ENCODE data around the gene TEX261.
A peak's percentile ranks its signal among the peaks of the same experiment; 100 is the strongest.
"Not testable (repeated sequence)": the region's sequence is repeated elsewhere in the genome, so short reads cannot be mapped to it uniquely, and the experiment has no call there.

The TEX261 gene

DNA sequence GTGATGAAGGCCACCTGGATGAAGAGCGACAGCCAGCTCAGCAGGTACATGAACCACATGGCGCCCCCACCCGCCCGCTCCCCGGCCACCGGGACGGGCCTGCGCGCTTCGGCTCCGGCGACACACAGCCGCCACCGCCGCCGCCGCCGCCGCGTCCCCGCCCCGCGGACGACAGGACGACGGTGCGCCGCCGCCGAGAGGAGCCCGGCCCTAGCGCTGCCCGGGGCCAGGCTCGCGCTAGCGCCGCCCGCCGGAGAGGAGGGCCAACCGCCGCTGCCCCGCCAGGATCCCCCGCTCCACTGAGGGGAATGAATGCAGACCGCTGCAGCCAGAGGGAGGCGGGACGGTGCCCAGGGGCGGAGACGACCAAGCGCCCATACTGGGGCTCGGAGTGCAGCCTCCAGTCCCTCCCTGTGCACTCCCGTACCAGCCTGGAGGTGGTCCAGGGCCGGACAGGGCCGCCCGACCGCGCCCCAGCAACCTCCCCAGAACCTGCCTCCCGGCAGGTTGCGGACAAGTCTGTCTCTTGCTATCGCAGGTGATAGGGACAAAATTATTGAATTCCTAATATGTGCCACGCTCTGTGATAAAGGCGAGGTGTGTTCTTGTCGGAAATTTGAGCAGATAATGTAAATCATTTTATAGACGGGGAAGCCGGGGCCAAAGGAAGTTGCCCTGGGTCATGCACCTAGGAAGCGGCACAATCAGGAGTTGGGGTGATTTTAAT lies at the start of gene TEX261:
TEX261 (minus strand) TSS at position 175 of the 727 bp plus-strand sequence; CDS start at position 59, 116 bp downstream.
- H3K27me3 ChIP-seq (ENCODE audit: insufficient read depth, low read length): peaks cover 20% of the 10 kb centered on the region; the same call in 1 of the 2 replicates
- H3K36me3 ChIP-seq (ENCODE audit: insufficient read depth, low read depth, low read length): peaks cover 4% of the 10 kb centered on the region; the same call in 1 of the 2 replicates
- no peak within 1 kb of the TSS for H3K27ac ChIP-seq (ENCODE audit: low read length)
- H3K9ac ChIP-seq (ENCODE audit: low read depth, low read length): peak within 1 kb of the TSS; percentile 73
- H3K9me3 ChIP-seq (ENCODE audit: insufficient read depth, low read depth, low read length): no peaks in the 10 kb centered on the region
- peak within 1 kb of the TSS; percentile 81 for H3K4me3 ChIP-seq (ENCODE audit: low read length)
- peaks cover 6% of the 10 kb centered on the region; the same call in 1 of the 2 replicates for H3K4me1 ChIP-seq (ENCODE audit: insufficient read depth, low read length)

DNA sequence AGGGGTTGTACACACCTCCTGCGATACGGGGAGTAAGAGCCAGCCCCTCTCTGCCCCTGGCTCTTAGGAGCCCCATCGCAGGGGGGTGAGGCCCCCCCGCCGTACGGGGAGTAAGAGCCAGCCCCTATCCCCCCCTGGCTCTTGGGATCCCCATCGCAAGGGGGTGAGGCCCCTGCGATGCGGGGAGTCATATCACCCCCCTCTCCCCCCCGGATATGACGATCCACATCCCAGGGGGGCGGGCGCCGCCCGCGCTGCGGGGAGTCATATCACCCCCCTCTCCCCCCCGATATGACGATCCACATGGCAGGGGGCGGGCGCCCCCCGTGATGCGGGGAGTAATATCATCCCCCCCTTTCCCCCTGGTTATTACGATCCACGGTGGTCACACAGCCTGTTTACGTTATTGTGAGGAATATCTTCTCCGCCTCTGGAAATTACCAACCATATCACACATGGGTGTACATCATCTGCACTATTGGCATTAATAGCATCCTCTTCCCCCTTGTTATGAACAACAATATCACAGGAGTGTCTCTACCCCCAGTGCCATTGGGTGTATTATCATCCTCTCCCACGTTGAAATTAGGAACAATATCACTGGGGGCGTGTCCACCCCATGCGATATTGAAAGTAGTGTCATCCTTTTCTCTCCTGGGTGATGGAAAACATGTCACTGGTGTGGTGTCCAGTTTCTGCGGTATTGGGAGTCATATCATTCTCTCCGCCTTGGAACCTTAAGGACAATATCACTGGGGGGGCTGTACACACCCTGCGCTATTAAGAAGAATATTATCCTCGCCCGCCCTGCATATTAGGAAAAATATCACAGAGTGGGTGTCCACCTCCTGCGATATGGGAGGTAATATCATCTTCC lies 49.1 kb upstream of the TEX261 start:
- H3K9ac ChIP-seq (ENCODE audit: low read depth, low read length): no peak overlapping the region

DNA sequence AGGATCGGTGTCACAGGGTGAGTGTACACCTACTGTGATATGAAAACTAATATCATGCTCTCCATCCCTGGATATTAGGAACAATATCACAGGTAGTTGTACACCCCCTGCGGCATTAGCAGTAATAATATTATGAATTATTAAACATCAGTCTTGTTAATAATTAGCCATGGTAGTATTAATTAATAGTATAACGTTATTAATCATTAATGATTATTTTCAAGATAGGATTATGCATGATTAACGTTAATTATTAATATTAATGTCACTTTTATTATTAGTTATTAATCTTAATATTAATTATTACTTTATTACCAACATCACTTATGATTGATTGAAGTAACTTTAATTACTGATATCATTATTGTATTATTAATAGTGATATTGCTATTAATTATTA lies 47.6 kb upstream of the TEX261 start:
- no peaks in the 10 kb centered on the region for H3K9me3 ChIP-seq (ENCODE audit: insufficient read depth, low read depth, low read length)
- no peaks in the 10 kb centered on the region for H3K4me1 ChIP-seq (ENCODE audit: insufficient read depth, low read length)
- no peak overlapping the region for H3K27ac ChIP-seq (ENCODE audit: low read length)
- no peaks in the 10 kb centered on the region for H3K36me3 ChIP-seq (ENCODE audit: insufficient read depth, low read depth, low read length)
- no peaks in the 10 kb centered on the region; the same call in 1 of the 2 replicates for H3K27me3 ChIP-seq (ENCODE audit: insufficient read depth, low read length)
- no peak overlapping the region for H3K9ac ChIP-seq (ENCODE audit: low read depth, low read length)
- no peak overlapping the region for H3K4me3 ChIP-seq (ENCODE audit: low read length)

More for the DNA sequence above, 49.1 kb upstream of the TEX261 start:
- no peak overlapping the region for H3K27ac ChIP-seq (ENCODE audit: low read length)
- H3K4me1 ChIP-seq (ENCODE audit: insufficient read depth, low read length): no peaks in the 10 kb centered on the region
- H3K36me3 ChIP-seq (ENCODE audit: insufficient read depth, low read depth, low read length): no peaks in the 10 kb centered on the region
- H3K27me3 ChIP-seq (ENCODE audit: insufficient read depth, low read length): no peaks in the 10 kb centered on the region; the same call in 1 of the 2 replicates
- H3K9me3 ChIP-seq (ENCODE audit: insufficient read depth, low read depth, low read length): no peaks in the 10 kb centered on the region
- H3K4me3 ChIP-seq (ENCODE audit: low read length): no peak overlapping the region

DNA sequence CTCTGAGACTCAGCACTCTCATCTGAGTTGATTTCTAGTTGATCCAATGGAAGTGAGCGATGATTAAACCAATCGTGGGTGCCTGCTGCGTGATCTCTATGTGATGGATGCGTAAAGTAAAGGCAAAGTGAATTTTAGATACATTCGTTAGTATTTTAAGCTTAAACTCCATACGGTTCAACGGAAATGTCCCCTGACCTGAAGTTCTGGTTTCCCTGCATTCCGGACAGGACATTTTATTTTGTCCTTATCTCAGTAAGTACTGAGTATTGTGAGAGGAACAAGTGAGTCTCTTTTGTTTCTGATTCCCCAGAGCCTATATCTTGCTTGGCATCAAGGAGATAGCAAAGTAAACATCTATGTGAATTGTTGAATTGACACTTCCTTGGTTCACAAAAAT lies 41.6 kb upstream of the TEX261 start:
- H3K27ac ChIP-seq (ENCODE audit: low read length); H3K9me3 ChIP-seq (ENCODE audit: insufficient read depth, low read depth, low read length); H3K36me3 ChIP-seq (ENCODE audit: insufficient read depth, low read depth, low read length); H3K9ac ChIP-seq (ENCODE audit: low read depth, low read length); H3K4me3 ChIP-seq (ENCODE audit: low read length); H3K27me3 ChIP-seq (ENCODE audit: insufficient read depth, low read length); H3K4me1 ChIP-seq (ENCODE audit: insufficient read depth, low read length): not testable (repeated sequence)

DNA sequence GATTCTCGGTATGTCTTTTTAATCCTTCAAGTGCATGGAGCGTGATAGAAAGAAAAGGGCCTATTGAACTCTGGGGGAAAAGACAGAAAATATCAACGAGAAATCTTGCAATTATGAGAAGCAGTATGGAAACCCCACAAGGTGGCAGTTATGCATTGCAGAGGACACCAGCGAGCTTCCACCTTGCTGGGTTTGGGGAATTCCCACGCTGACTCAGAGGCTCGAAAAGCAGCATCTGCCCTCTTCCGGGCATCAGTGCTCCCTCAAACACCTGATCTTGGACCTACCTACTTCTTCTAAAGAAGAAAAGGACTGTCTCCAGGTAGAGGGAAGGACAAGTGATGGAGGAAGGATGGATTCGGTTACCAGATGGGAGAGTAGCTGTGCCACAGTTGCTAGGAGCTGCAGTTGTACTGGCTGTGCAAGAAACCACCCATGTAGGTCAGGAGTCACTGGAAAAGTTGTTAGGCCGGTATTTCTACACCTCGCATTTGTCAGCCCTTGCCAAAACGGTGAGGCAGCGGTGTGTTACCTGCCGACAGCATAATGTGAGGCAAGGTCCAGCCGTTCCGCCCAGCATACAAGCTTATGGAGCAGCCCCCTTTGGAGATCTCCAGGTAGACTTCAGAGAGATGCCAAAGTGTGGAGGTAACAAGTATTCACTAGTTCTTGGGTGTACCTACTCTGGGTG lies 29.0 kb upstream of the TEX261 start:
- not testable (repeated sequence) for H3K4me1 ChIP-seq (ENCODE audit: insufficient read depth, low read length); H3K9me3 ChIP-seq (ENCODE audit: insufficient read depth, low read depth, low read length); H3K27ac ChIP-seq (ENCODE audit: low read length); H3K27me3 ChIP-seq (ENCODE audit: insufficient read depth, low read length); H3K36me3 ChIP-seq (ENCODE audit: insufficient read depth, low read depth, low read length); H3K4me3 ChIP-seq (ENCODE audit: low read length); H3K9ac ChIP-seq (ENCODE audit: low read depth, low read length)

DNA sequence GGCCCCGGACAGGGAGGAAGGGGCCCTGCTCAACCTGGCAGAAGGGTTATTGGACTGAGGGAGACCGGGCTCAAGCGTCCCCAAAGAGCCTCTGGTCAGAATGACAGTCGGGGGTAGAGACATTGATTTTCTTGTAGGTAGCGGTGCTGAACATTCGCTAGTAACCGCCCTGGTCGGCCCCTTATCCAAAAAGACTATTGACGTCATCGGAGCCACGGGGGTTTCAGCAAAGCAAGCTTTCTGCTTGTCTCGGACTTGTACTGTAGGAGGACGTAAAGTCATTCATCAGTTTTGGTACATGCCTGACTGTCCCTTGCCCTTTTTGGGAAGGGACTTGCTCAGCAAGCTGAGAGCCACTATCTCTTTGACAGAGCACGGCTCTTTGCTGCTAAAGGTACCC lies 26.7 kb upstream of the TEX261 start:
- not testable (repeated sequence) for H3K27ac ChIP-seq (ENCODE audit: low read length); H3K4me3 ChIP-seq (ENCODE audit: low read length); H3K36me3 ChIP-seq (ENCODE audit: insufficient read depth, low read depth, low read length); H3K27me3 ChIP-seq (ENCODE audit: insufficient read depth, low read length); H3K9ac ChIP-seq (ENCODE audit: low read depth, low read length); H3K4me1 ChIP-seq (ENCODE audit: insufficient read depth, low read length); H3K9me3 ChIP-seq (ENCODE audit: insufficient read depth, low read depth, low read length)

DNA sequence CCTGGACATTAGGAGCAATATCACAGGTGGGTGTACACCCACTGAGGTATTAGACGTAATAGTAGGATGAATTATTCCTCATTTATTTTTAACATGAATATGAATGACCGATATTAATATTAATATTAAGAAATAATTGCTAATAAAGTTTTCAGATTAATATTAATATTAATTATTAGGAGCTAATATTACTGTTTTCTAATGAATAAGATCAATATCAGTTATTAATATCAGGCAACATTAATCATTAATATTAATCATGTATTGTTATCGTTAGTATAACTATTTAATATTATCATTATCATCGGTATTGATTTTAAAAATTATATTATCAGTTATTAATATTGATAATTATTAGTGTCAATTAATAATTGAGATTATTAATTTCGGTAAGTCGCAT lies 25.3 kb upstream of the TEX261 start:
- not testable (repeated sequence) for H3K4me3 ChIP-seq (ENCODE audit: low read length); H3K36me3 ChIP-seq (ENCODE audit: insufficient read depth, low read depth, low read length); H3K9me3 ChIP-seq (ENCODE audit: insufficient read depth, low read depth, low read length); H3K4me1 ChIP-seq (ENCODE audit: insufficient read depth, low read length); H3K9ac ChIP-seq (ENCODE audit: low read depth, low read length); H3K27ac ChIP-seq (ENCODE audit: low read length); H3K27me3 ChIP-seq (ENCODE audit: insufficient read depth, low read length)

DNA sequence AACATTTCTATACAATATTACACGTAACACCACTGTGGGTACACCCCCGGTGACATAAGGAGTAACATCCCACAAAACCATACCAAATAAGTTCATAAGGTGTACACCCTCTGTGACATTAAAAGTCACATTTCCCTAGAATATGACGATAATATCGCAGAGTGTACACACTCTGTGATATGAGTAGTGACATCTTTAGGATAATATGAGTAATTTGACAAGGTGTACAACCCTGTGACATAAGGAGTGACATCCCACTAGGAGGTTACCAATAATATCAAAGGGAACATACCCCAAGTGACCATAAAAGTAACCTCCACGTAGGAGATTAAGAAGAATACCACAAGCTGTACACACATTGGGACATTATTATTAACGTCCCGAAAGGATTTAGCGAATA lies 24.0 kb upstream of the TEX261 start:
- Histone ChIP-seq H3K36me3 (ENCODE audit: insufficient read depth, low read depth, low read length) (no peaks in the 10 kb centered on the region), H3K9me3 (ENCODE audit: insufficient read depth, low read depth, low read length) (no peaks in the 10 kb centered on the region), H3K27ac (ENCODE audit: low read length) (no peak overlapping the region), H3K9ac (ENCODE audit: low read depth, low read length) (no peak overlapping the region), H3K4me3 (ENCODE audit: low read length) (no peak overlapping the region), H3K27me3 (ENCODE audit: insufficient read depth, low read length) (no peaks in the 10 kb centered on the region), H3K4me1 (ENCODE audit: insufficient read depth, low read length) (no peaks in the 10 kb centered on the region)

DNA sequence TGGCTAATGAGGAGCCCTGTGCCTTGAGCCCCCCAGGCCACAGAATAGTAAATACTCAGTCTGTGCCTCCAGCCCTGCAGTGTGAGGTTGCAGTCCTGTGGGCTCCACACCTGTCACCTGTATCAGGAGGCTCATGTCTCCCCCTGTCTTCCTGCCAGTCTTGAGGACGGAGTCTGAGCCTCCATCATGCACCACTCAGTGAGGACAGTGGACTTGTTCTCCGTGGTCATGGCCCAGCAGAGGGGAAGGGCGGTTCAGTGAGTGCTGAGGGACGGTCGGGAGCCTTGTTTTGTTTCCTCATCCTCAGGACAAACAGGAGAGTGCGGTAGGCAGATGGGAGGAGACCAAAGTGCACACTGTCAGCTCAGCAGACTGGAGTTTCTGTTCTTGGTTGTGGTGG lies 17.1 kb upstream of the TEX261 start:
- not testable (repeated sequence) for H3K9me3 ChIP-seq (ENCODE audit: insufficient read depth, low read depth, low read length); H3K27ac ChIP-seq (ENCODE audit: low read length)

DNA sequence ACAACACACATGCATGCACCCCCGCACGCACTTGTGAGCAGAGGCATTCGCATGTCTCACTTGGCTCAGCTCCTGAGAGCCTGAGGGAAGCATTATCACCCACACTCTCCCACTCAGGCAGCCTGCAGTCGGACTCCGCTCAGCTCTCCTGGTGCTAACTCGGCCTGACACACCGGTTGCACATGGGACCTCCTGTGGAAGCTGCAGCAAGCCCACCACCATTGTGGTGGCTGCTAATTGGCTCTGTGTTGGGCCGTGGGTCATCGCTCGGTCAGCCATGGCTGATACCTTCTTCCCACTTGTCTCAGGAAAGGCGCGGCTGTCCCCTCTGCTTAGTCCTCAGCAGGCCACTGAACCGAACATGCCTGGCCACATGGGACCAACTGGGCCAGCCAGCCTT lies 13.7 kb upstream of the TEX261 start:
- Histone ChIP-seq H3K9ac (ENCODE audit: low read depth, low read length) (no peak overlapping the region), H3K36me3 (ENCODE audit: insufficient read depth, low read depth, low read length) (no peaks in the 10 kb centered on the region), H3K9me3 (ENCODE audit: insufficient read depth, low read depth, low read length) (no peaks in the 10 kb centered on the region), H3K27ac (ENCODE audit: low read length) (no peak overlapping the region), H3K27me3 (ENCODE audit: insufficient read depth, low read length) (no peaks in the 10 kb centered on the region; the same call in 1 of the 2 replicates), H3K4me3 (ENCODE audit: low read length) (no peak overlapping the region), H3K4me1 (ENCODE audit: insufficient read depth, low read length) (no peaks in the 10 kb centered on the region)

More for the DNA sequence above, 17.1 kb upstream of the TEX261 start:
- H3K4me3 ChIP-seq (ENCODE audit: low read length); H3K4me1 ChIP-seq (ENCODE audit: insufficient read depth, low read length); H3K36me3 ChIP-seq (ENCODE audit: insufficient read depth, low read depth, low read length); H3K9ac ChIP-seq (ENCODE audit: low read depth, low read length); H3K27me3 ChIP-seq (ENCODE audit: insufficient read depth, low read length): not testable (repeated sequence)

DNA sequence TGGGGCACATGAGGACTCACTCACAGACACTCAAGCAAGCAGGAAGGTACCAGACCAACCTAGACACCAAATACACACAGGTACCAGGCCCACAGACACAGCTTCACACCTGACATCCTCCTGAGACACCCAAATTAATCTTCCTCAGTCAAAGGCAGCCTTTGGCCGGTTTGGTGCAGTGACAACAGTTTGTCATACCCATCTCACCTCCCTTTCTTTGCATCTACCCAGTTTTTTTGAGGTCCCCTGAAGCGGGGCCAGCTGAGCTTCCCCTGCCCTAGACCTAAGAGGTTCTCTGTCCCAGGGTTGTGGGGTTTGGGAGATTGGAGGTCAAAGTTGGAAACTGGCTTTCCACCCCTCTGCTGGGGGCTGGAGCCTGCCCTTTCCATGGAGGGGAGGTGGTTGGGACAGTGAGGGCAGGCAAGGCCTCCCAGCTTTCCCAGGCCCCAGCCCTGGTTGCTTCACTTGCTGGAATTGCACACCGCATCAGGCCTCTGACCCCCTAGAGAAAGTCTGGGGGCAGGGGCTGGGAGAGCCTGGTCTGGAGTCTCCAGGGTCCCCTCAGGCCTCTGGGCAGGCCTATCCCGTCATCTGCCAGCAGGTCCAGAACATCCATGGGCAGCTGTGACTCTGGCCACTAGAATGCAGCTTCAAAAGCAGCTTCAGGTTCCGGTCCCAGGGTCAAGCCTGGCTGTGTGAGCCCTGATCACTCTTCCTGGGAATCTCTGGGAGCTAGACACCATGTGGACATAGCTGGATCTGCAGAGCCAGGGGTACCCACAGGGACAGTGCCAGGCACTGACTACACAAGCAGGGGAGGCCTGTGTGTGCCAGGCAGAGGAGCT lies 12.5 kb upstream of the TEX261 start:
- Histone ChIP-seq H3K4me1 (ENCODE audit: insufficient read depth, low read length) (peaks cover 5% of the 10 kb centered on the region; the same call in 1 of the 2 replicates), H3K27ac (ENCODE audit: low read length) (no peak overlapping the region), H3K27me3 (ENCODE audit: insufficient read depth, low read length) (no peaks in the 10 kb centered on the region; the same call in 1 of the 2 replicates), H3K36me3 (ENCODE audit: insufficient read depth, low read depth, low read length) (no peaks in the 10 kb centered on the region), H3K4me3 (ENCODE audit: low read length) (no peak overlapping the region), H3K9ac (ENCODE audit: low read depth, low read length) (no peak overlapping the region), H3K9me3 (ENCODE audit: insufficient read depth, low read depth, low read length) (no peaks in the 10 kb centered on the region)

All from iPS-20b (cell line).